Lung (tissue), 12 donors: ENCODE measurements around the gene CCDC57. TPM values are rescaled to one million over a fixed set of nuclear protein-coding genes. Genes with fewer than 3 reads are reported as not detected.
A peak's percentile ranks its signal among the peaks of the same experiment; 100 is the strongest.

Experiments used
- ATAC-seq: fragments of 200-7000 bp; cut with Tn5 transposase; one replicate; pipeline ENCODE4 v1.9.1; 2020; ENCODE audit warnings: moderate number of reproducible peaks; ENCODE audit not compliant: insufficient read depth, low FRiP score
- DNase-seq, 3 donors: peaks; one replicate each; pipeline ENCODE4 v3.0.0-alpha.2; 2013 to 2017
- H3K27ac ChIP-seq, 2 donors: one replicate each; pipeline ENCODE4 v1.5.1; 2013; ENCODE audit warnings: mild to moderate bottlenecking in 2 of 2, moderate library complexity in 2 of 2, control low read depth in 1 of 2, inconsistent platforms in 1 of 2, low read depth in 1 of 2, low read length in 1 of 2
- H3K27me3 ChIP-seq, 3 donors: one replicate each; pipeline ENCODE4 v1.5.1; 2013; ENCODE audit warnings: low read length in 2 of 3; ENCODE audit not compliant: control insufficient read depth in 3 of 3, insufficient read depth in 3 of 3
- H3K36me3 ChIP-seq, 4 donors: one replicate each; pipeline ENCODE4 v1.5.1; 2013; ENCODE audit warnings: low read length in 4 of 4, mild to moderate bottlenecking in 1 of 4, moderate library complexity in 1 of 4; ENCODE audit not compliant: control insufficient read depth in 4 of 4, insufficient read depth in 4 of 4
- H3K4me1 ChIP-seq, 5 donors: one replicate each; pipeline ENCODE4 v1.5.1; 2013; ENCODE audit warnings: low read length in 5 of 5, mild to moderate bottlenecking in 2 of 5, moderate library complexity in 1 of 5; ENCODE audit not compliant: control insufficient read depth in 5 of 5, insufficient read depth in 5 of 5
- H3K4me3 ChIP-seq: one replicate; pipeline ENCODE4 v1.5.1; 2013; ENCODE audit warnings: mild to moderate bottlenecking, control low read depth, moderate library complexity
- H3K9ac ChIP-seq, 2 donors: one replicate each; pipeline ENCODE4 v1.5.1; 2013; ENCODE audit warnings: low read length in 2 of 2, control low read depth in 1 of 2; ENCODE audit not compliant: insufficient read depth in 1 of 2
- H3K9me3 ChIP-seq, 4 donors: one replicate each; pipeline ENCODE4 v1.5.1; 2013; ENCODE audit warnings: low read length in 3 of 4, mild to moderate bottlenecking in 1 of 4, moderate library complexity in 1 of 4; ENCODE audit not compliant: control insufficient read depth in 4 of 4, insufficient read depth in 3 of 4
- CTCF ChIP-seq: IDR thresholded peaks from 2 replicates; pipeline ENCODE4 v1.5.1; 2012; ENCODE audit warnings: mild to moderate bottlenecking; ENCODE audit errors: control extremely low read depth, extremely low read depth
- WGBS, 2 donors: extraction: QIAGEN DNeasy Blood & Tissue Kit; methylation state at CpG; one replicate each; pipeline ENCODE4 v1.1.7; 2013; 5-methylcytosine and 5-hydroxymethylcytosine counted together
- polyA plus RNA-seq, 2 donors: library from polyadenylated mRNA; stranded (reverse); fragments of 200-250 nt; gene quantifications; one replicate each; pipeline ENCODE4 v1.2.1, GENCODE V29; 2013
- total RNA-seq, 2 donors: library from RNA; depleted of rRNA in 1 of 2; stranded (reverse); fragments of >200 nt in 1 of 2; gene quantifications; one replicate each; pipeline ENCODE4 v1.2.1, GENCODE V29; 2014 to 2021
- donor health status: control.
- donor health status: control.
- donor health status: Bipolar disorder and iron deficiency.
- donor health status: healthy.
- donor health status: DM: yes; HTN: yes; CAD: no.

Gene CCDC57
- total and polyA plus RNA-seq, 4 donors, result 33.2 to 128 (median 74.9) TPM

GRCh38 chr17:82053556-82054263 is 158.9 kb downstream of the CCDC57 start:
- DNase-seq, result peak in 1 of 3 donors; percentile 5

GRCh38 chr17:82053130-82053529 is 159.5 kb downstream of the CCDC57 start:
- no peaks in the 10 kb centered on the region for H3K9me3 ChIP-seq
- no peak for TF ChIP-seq CTCF
- H3K27ac ChIP-seq, result no peak overlapping the region
- no peak overlapping the region for H3K9ac ChIP-seq
- WGBS, 2 donors, result 88 to 95% methylated on average over 19 of the region's 19 CpGs
- DNase-seq, result peak in 1 of 3 donors; percentile 9
- no peak overlapping the region for H3K4me3 ChIP-seq
- ATAC-seq, result no peak
- H3K27me3 ChIP-seq, result no peaks in the 10 kb centered on the region
- H3K4me1 ChIP-seq, result peaks cover 0 to 24% (median 8%) of the 10 kb centered on the region in 5 donors
- H3K36me3 ChIP-seq, result peaks cover 5 to 59% (median 16%) of the 10 kb centered on the region in 4 donors

More at GRCh38 chr17:82053556-82054263, 158.9 kb downstream of the CCDC57 start:
- no peaks in the 10 kb centered on the region for H3K9me3 ChIP-seq
- H3K4me3 ChIP-seq, result no peak overlapping the region
- peaks cover 0 to 24% (median 8%) of the 10 kb centered on the region in 5 donors for H3K4me1 ChIP-seq
- 94 to 95% methylated on average over 28 of the region's 28 CpGs for WGBS, 2 donors
- no peak for ATAC-seq
- no peak overlapping the region for H3K27ac ChIP-seq
- no peaks in the 10 kb centered on the region for H3K27me3 ChIP-seq
- peaks cover 5 to 59% (median 16%) of the 10 kb centered on the region in 4 donors for H3K36me3 ChIP-seq
- H3K9ac ChIP-seq, result no peak overlapping the region
- TF ChIP-seq CTCF, result no peak

- peaks cover 0 to 24% (median 8%) of the 10 kb centered on the region in 5 donors for H3K4me1 ChIP-seq
- no peak for ATAC-seq
- 26 to 53% methylated on average over 13 to 19 of the region's 19 CpGs for WGBS, 2 donors
- H3K27ac ChIP-seq, result peak overlapping the region in 1 of 2 donors; percentile 12
- peaks cover 5 to 57% (median 16%) of the 10 kb centered on the region in 4 donors for H3K36me3 ChIP-seq
- DNase-seq, result peak in 1 of 3 donors; percentile 9
- H3K4me3 ChIP-seq, result peak overlapping the region; percentile 74
- no peaks in the 10 kb centered on the region for H3K9me3 ChIP-seq
- H3K27me3 ChIP-seq, result no peaks in the 10 kb centered on the region
- peak overlapping the region in 1 of 2 donors; percentile 1 for H3K9ac ChIP-seq
- TF ChIP-seq CTCF, result no peak
Measured at GRCh38 chr17:82052638-82053059, 160.0 kb downstream of the CCDC57 start.
